Measurements from ENCODE around the gene GDPD3.
A peak's percentile ranks its signal among the peaks of the same experiment; 100 is the strongest.

The GDPD3 gene

DNA sequence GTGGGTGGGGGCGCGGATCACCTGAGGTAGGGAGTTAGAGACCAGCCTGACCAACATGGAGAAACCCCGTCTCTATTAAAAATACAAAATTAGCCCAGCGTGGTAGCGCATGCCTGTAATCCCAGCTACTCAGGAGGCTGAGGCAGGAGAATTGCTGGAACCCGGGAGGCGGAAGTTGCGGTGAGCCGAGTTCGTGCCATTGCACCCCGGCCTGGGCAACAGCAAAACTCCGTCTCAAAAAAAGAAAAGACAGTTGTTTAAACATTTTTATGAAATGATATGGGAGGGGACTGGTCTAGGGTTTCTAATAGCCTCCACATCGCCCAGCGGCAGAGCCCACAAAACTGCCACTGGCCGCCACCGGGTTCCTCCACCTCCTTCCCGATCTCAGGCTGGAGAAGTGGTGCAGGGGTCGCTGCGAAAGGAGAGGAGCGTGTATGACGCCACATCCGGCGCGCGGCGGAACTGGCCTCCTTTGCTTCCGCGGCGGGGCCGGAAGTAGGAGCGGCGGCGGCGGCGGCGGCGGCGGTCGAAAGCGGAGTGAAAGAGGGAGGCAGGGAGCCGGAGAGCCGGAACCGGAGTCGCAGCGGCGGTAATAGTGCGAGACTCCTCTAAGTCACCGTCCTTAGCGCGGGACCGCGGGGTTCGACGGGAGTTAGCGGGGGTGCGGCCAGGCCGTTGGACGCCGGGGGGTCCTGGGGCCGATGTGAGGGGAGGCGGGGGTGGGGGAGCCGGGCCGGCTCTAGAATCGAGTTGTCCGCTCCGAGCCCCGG is 37.6 kb downstream of the GDPD3 start, which contains the start of gene PPP4C:
Gene PPP4C (plus strand): TSS at position 492 of the 773 bp plus-strand sequence. CDS start 384 bp downstream, outside the sequence.
- DNase-seq, result peak; percentile 95

- DNase-seq, result no peak
Observed at GRCh38 chr16:30070490-30070889, 42.8 kb downstream of the GDPD3 start.

DNA sequence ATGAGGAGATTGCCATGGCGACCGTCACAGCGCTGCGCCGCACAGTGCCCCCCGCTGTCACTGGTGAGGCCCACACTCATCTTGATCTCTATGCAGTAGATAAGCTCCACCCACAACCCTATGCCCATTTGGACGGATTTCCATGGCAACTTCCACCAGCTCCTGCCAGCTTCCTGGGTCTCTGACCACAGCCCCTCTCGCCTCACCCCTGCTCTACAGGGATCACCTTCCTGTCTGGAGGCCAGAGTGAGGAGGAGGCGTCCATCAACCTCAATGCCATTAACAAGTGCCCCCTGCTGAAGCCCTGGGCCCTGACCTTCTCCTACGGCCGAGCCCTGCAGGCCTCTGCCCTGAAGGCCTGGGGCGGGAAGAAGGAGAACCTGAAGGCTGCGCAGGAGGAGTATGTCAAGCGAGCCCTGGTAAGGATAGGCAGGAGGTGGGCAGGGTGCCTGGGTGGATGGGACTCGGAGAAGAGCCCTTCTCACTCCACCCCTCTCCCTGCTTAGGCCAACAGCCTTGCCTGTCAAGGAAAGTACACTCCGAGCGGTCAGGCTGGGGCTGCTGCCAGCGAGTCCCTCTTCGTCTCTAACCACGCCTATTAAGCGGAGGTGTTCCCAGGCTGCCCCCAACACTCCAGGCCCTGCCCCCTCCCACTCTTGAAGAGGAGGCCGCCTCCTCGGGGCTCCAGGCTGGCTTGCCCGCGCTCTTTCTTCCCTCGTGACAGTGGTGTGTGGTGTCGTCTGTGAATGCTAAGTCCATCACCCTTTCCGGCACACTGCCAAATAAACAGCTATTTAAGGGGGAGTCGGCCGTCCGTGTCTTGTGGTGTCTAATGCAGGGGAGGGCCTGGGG is 43.5 kb downstream of the GDPD3 start:
- DNase-seq, result no peak

DNA sequence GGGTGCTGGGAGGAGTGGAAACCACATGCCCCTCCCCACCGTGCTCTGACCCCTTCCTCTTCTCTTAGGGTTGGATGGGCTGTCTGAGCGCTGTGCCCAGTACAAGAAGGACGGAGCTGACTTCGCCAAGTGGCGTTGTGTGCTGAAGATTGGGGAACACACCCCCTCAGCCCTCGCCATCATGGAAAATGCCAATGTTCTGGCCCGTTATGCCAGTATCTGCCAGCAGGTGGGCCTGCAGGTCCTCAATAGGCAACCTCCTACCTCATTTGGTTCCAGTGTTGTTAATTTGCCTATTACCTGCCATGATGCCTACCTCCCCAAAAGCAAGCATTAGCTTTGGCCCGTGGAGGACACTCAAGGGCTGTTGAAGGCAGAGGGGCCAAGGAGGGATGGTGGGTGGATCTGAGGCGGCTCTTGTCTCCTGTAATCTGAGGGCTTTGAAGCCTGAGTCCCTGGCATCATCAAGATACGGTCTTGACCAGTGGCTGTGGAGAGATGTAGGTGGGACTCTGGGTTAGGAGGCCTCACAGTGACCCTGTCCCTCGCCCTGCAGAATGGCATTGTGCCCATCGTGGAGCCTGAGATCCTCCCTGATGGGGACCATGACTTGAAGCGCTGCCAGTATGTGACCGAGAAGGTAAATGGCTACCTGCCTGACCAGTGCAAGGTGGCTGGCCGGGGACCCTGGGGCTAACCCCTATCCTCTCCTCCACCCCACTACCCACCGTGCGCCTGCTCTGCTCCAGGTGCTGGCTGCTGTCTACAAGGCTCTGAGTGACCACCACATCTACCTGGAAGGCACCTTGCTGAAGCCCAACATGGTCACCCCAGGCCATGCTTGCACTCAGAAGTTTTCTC is 44.4 kb downstream of the GDPD3 start:
- DNase-seq, result peak; percentile 65

- DNase-seq, result no peak
Observed at GRCh38 chr16:30068333-30068732, 45.0 kb downstream of the GDPD3 start.

GRCh38 chr16:30067584-30067916 is 45.8 kb downstream of the GDPD3 start:
- no peak for DNase-seq

DNA sequence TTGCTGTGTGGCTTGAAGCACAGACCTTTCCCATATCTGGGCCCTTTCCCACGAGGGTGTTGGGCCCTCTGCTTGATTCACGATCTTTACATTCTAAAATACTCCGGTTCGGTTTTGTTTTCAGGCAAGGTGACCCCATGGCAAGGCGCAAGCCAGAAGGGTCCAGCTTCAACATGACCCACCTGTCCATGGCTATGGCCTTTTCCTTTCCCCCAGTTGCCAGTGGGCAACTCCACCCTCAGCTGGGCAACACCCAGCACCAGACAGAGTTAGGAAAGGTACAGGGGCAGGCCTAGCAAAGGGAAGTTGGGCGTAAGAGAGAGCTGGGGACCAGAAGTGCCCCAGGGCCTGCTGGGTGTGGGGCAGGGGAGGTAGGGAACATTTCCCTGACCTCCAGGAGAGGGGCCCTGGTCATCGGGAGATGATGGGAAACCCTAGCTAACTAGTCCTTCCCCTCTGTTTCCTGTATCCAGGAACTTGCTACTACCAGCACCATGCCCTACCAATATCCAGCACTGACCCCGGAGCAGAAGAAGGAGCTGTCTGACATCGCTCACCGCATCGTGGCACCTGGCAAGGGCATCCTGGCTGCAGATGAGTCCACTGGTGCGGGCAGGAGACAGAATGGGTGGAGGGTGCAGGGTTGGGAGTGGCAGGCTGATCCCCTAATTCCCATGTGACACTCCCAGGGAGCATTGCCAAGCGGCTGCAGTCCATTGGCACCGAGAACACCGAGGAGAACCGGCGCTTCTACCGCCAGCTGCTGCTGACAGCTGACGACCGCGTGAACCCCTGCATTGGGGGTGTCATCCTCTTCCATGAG is 46.4 kb downstream of the GDPD3 start:
- DNase-seq, result no peak

DNA sequence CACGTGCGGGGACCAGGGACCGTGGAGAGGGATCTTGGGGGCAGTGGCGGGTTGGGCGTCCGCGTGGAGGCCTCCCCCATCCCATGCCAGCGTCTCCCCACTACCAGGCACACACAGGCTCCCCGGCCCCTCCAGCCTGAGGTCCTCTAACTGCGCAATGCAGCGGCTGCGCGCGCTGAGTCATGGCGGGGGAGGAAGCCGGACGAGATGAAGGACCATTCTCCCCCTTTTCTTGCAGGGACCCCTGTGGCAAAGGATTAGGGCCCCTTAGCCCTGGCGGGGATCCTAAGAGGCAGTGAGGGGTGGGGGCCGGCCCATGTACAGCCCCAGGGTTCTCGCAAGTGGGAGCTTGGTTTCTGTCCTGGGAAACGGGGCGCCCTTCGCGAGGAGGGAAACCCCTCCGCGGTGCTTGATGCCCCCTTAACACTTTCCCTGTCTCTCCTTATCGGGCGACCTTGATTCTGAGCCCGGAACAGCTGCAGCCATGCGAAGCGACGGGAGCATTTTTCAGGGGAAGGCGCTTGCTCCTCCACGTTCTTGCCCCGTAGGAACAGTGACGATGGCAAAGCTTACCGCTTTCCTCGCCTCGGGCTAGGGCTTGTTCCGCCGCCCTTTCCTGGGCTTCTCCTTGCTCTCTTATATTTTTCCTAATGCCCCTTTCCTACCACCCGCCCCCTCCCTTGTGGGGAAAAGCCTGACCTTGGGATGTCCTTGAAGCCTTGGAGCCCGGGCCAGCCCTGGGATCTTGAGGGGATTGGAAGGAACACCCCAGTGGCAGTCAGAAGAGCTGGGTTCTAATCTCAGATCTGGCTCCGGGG is 47.2 kb downstream of the GDPD3 start:
- DNase-seq, result peak; percentile 59

DNA sequence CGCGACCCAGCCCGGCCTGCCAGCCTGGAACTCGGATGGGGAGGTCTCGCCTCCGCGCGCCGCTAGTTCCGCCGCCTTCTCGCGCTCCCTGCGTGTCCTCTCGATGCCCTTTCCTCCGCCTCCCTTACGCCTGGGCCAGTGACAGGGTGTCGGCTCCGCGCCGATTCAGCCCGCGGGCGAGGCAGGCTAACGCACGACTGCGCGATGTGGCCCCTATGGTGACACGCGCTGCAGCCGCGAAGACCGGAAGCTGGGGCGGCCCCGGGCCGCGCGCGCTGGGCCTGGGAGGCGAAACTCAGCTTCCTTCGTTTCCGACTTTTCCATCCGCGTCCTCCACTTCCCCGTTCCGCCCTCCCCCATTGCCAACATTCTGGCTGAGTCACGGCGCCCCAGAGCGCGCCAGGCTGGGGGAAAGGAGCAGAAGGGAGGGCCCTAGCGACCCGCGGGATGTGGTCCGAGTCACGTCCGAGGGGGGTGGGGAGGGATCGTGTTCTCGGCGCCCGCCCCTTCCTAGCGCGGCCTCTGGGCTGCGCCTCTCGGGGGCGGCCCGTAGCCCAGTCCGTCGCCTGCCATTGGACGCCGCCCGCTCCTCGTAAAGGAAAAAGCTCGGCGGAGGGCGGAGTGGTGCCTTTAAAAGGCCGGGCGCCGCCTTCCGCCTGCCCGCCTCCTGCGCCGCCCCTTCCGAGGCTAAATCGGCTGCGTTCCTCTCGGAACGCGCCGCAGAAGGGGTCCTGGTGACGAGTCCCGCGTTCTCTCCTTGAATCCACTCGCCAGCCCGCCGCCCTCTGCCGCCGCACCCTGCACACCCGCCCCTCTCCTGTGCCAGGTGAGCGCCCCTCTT is 48.0 kb downstream of the GDPD3 start, which contains the start of gene ALDOA:
Gene ALDOA (plus strand): TSS at position 659 of the 841 bp plus-strand sequence. CDS start 1,138 bp downstream, outside the sequence.
- DNase-seq, result peak; percentile 99

GRCh38 chr16:30064729-30065101 is 48.6 kb downstream of the GDPD3 start:
- no peak for DNase-seq

GRCh38 chr16:30063893-30064728 is 49.2 kb downstream of the GDPD3 start:
- peak; percentile 86 for DNase-seq

- DNase-seq, result no peak
Observed at GRCh38 chr16:30063278-30063892, 50.0 kb downstream of the GDPD3 start.

DNA sequence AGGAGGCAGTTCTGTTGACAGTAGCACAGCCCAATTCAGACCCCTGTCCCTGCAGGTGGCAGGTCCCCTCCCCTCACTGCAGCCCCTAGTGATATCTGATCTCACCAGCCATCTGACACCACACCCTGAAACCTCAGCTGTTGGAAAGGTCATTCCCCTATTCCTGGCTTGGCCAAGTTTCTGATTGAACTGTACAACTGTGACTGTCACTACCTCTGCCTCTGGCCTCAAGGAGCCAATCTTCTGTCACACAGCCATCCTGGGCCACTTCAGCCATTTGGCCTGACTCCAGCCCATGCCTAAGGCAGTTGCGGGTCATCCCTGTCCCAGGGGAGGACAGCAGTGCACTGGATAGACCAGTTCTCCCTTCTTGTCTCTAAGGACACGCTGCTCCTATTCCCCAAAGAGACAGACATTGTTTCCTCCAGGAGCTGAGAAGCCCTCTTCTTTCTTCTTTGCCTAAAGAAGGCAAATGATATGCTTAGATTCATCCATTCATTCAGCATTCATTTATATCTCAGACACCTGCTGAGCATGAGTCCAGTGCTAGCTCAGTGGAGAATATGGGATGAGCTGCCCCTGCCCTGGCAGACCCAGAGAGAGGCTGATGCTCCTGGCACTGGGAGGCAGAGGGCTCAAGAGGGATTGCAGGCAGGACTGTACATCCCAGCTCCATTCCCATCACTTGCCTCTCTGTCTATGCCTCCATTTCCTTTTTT is 52.3 kb downstream of the GDPD3 start:
- DNase-seq, result no peak

DNA sequence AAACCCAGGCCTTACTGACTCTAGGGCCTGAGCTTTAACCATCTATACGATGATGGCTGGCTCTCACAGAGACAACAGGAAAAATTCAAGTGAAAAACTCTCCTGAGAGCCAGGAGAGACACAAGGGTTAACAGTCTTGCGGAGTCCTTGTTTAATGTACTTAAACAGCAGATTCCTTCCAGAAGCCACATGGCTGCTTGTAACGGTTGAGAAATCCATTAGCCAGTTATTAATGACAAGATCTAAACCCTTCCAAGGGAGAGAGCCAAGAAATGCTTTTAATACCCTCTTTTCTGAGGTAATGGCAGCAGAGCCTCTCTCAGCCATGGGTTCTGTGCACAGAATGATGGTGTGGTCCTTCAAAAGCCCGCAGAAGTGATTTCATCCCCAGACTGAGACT is 53.0 kb downstream of the GDPD3 start:
- DNase-seq, result no peak

DNA sequence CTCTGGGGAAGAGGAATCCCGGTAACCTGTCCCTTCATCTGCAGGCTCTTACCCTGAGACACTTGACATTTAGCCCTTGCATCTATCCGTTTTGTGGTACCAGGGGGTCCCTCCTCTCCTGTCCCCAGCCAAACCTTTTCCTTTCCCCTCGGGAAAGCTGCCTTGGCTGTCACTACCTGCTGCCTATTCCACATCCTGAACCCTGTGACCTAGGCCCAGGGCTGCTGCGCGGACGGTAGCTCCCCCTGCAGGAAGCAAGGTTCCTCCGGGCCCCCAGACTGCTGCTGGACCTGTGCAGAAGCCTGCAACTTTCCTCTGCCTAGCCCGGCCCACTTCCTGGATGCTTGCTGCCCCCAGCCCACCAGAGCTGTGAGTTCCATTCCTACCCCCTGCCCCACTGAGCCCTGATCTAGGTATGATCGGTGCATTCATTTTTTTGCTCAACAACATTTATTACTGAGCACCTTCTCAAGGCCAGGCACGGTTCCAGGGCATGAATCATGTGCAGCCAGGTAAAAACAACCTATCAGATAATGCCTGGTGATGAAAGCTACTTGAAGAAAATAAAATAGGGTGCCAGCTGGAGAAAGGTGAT is 58.3 kb downstream of the GDPD3 start:
- peak; percentile 74 for DNase-seq
